IgD-negative memory B cell (primary cell): ENCODE data around the gene CDKL5. TPM values are rescaled to one million over a fixed set of nuclear protein-coding genes. Genes with fewer than 3 reads are reported as not detected.
A peak's percentile ranks its signal among the peaks of the same experiment; 100 is the strongest.
"Not testable (repeated sequence)": the region's sequence is repeated elsewhere in the genome, so short reads cannot be mapped to it uniquely, and the experiment has no call there.

Source experiments
- H3K27ac Mint-ChIP-seq, 3 donors: one replicate each; pipeline ENCODE4 v1.8.0; 2020 to 2022; ENCODE audit warnings: mild to moderate bottlenecking in 3 of 3, mixed read lengths in 3 of 3, moderate library complexity in 1 of 3
- H3K27me3 Mint-ChIP-seq: one replicate; pipeline ENCODE4 v1.8.0; 2021; ENCODE audit warnings: mixed read lengths
- H3K36me3 Mint-ChIP-seq: one replicate; pipeline ENCODE4 v1.8.0; 2020; ENCODE audit warnings: mild to moderate bottlenecking, mixed read lengths
- H3K4me1 Mint-ChIP-seq, 3 donors: one replicate each; pipeline ENCODE4 v1.8.0; 2020 to 2022; ENCODE audit warnings: mixed read lengths in 3 of 3, mild to moderate bottlenecking in 1 of 3
- H3K4me3 Mint-ChIP-seq, 4 donors: one replicate each; pipeline ENCODE4 v1.8.0; 2020 to 2022; ENCODE audit warnings: mild to moderate bottlenecking in 4 of 4, mixed read lengths in 4 of 4, moderate library complexity in 3 of 4
- H3K9me3 Mint-ChIP-seq, 3 donors: one replicate each; pipeline ENCODE4 v1.8.0; 2020 to 2021; ENCODE audit warnings: mixed read lengths in 3 of 3, mild to moderate bottlenecking in 1 of 3
- polyA plus RNA-seq: library from polyadenylated mRNA; unstranded; fragments of 300-500 nt; fragmentation: Illumina TruSeq; gene quantifications from one replicate; pipeline ENCODE4 v1.2.3, GENCODE V29; 2021

Gene CDKL5
- polyA plus RNA-seq: 0.89 TPM

DNA sequence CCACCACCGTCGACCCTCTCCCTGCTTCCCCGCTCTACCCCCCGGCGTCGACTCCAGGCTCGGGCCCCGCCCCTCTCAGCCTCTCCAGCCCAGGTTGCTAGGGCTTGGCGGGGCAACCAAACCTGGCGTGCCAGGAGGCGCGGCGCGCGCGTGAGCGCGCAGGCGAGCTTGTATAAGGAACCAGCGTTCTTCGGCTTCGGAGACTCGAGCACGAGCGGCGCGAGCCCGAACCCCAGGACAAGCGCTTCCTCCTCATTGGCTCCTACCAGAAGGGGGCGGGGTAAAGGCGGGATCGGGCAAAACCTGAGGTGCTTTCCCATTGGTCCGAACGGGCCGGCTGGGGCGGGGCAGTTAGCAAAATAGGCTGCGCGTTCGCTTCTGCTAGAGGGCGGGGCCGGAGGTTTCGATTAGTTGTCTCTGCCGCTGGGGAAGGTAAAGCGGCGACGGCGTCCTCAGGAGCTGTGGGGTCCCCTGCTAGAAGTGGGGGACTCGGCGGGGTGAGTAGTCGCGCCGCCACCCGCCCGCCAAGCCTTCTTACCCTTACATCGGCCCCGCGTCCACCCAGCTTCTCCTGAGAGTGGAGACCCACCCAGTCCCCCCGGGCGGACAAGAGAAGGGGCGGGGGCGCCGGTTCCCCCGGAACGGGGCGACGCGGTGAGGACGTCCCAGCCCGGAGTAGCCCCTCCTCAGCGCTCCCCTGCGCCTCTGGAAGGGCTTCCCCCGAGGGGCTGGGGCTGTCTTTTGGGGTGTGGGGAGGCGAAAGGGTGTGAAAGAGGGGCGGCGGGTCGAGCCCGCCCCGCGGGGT lies at the start of gene CDKL5:
Gene CDKL5 (plus strand): TSS at position 410 of the 805 bp plus-strand sequence. CDS start 81,489 bp downstream, outside the sequence.
- no peaks in the 10 kb centered on the region for H3K27me3 Mint-ChIP-seq
- no peaks in the 10 kb centered on the region for H3K36me3 Mint-ChIP-seq
- H3K9me3 Mint-ChIP-seq: no peaks in the 10 kb centered on the region

GRCh38 chrX:18377796-18378195 lies 47.6 kb upstream of the CDKL5 start:
- Mint-ChIP-seq H3K27me3 (no peaks in the 10 kb centered on the region), H3K9me3 (peaks cover 0 to 2% (median 0%) of the 10 kb centered on the region in 3 donors), H3K36me3 (peaks cover 2% of the 10 kb centered on the region), H3K4me1 (peaks cover 0 to 3% (median 2%) of the 10 kb centered on the region in 3 donors), H3K27ac (no peak overlapping the region), H3K4me3 (no peak overlapping the region)

More for the DNA sequence above, at the start of gene CDKL5:
- Mint-ChIP-seq H3K27ac (peak within 1 kb of the TSS; percentile 67 to 89 (median 76)), H3K4me3 (peak within 1 kb of the TSS; percentile 86 to 99 (median 98)), H3K4me1 (peaks cover 4 to 6% (median 4%) of the 10 kb centered on the region in 3 donors)

DNA sequence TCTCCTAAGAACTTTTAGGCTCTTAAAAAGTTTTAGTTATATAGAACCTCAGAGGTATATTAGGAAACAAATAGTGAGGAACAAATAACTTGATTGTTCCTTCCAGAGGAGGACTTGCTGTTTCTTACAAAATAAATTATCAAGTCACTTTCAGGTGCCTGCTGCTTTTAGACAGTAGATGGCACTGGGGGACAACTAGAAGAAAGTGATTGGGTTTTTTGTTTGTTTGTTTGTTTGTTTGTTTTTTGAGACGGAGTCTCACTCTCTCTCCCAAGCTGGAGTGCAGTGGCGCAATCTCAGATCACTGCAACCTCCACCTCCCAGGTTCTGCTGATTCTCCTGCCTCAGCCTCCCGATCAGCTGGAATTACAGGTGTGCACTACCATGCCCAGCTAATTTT lies 35.4 kb upstream of the CDKL5 start:
- H3K9me3 Mint-ChIP-seq: no peaks in the 10 kb centered on the region
- H3K27me3 Mint-ChIP-seq: peaks cover 2% of the 10 kb centered on the region
- no peak overlapping the region for H3K27ac Mint-ChIP-seq
- no peak overlapping the region for H3K4me3 Mint-ChIP-seq
- no peaks in the 10 kb centered on the region for H3K36me3 Mint-ChIP-seq
- peaks cover 4 to 6% (median 4%) of the 10 kb centered on the region in 3 donors for H3K4me1 Mint-ChIP-seq

DNA sequence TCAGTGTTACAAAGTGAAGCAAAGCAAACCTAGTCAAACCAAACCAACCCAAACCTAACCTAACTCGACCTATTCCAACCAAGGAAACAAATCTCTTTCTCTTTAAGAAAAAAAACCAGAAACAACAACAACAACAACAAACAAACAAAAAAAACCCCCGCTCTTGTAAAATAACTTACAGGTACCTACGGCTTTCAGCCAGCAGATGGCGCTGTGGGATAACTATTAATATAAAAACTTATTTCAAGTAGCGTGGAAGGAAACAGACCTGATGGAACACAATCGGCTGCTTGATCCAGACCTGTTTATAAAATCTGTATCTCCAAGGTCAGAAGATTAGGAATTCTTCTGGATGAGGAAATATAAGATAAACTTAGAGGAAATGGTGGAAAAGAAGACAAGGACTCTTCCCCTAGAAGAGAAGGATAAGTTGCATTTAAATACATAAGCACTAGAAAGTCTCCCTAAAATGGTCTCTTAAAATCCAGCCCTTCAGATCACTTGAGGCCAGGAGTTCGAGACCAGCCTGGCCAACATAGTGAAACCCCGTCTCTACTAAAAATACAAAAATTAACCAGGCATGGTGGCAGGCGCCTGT lies 34.4 kb upstream of the CDKL5 start:
- Mint-ChIP-seq H3K27ac (peak overlapping the region in 1 of 3 donors; percentile 15), H3K4me1 (peaks cover 4 to 6% (median 4%) of the 10 kb centered on the region in 3 donors), H3K9me3 (no peaks in the 10 kb centered on the region), H3K36me3 (no peaks in the 10 kb centered on the region), H3K27me3 (peaks cover 2% of the 10 kb centered on the region), H3K4me3 (no peak overlapping the region)

DNA sequence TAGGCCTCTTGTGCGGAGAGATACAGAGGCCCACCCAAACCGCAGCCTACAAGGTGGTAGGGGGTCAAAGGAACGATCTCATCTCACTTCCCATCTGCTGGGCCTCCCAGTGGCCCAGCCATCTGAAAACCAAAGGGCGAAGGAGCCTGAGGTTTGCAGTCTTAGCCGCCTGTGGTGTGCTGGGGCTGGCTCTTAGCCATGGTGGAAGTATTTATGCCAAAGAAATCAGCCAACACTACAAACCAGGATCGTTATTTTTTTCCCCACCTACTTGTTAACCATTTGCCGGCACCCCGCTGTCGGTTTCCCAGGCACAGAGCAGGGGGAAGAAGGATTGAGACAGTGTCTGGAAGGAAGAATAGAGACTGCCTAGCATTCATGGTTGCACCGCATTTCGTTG lies 30.9 kb upstream of the CDKL5 start:
- Mint-ChIP-seq H3K27ac (no peak overlapping the region), H3K4me3 (no peak overlapping the region), H3K4me1 (peaks cover 4 to 6% (median 4%) of the 10 kb centered on the region in 3 donors), H3K27me3 (peaks cover 2% of the 10 kb centered on the region), H3K9me3 (no peaks in the 10 kb centered on the region), H3K36me3 (no peaks in the 10 kb centered on the region)

GRCh38 chrX:18401848-18402213 lies 23.6 kb upstream of the CDKL5 start:
- H3K36me3 Mint-ChIP-seq: no peaks in the 10 kb centered on the region
- peaks cover 0 to 4% (median 0%) of the 10 kb centered on the region in 3 donors for H3K9me3 Mint-ChIP-seq
- peaks cover 1% of the 10 kb centered on the region for H3K27me3 Mint-ChIP-seq
- no peak overlapping the region for H3K27ac Mint-ChIP-seq
- H3K4me1 Mint-ChIP-seq: no peaks in the 10 kb centered on the region
- no peak overlapping the region for H3K4me3 Mint-ChIP-seq

DNA sequence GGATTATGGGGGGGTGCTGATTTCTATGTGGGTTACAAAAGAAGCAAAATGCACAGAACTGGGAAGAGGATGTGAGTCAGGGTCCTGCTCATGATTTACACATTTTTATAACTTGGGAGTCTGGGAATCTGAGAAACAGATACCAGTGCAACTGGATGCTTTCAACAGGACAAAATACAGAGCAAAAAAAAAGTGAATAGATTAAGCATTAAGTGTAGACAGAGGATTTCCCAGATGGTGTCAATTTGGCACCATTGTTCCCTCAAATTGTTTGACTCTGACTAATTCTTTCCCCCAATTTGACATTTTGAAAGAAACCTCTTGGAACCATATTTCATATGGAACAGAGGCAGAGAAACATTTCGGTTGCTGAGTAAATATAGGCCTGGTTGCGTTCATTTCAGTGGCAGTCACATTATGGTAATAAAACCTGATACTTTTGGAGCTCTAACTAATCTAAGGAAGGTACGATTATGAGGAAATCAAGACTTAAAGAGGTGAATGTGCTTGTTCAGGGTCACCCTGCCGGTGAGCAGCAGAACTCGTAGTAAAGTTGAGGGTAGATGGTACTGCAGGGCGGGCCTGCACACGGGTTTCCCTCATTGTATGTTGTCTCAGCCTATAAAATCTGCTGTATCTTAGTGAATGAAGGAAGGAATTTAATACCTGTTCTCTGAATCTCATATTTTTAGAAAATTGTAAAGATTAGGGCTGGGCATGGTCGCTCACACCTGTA lies 18.7 kb upstream of the CDKL5 start:
- Mint-ChIP-seq H3K4me3 (no peak overlapping the region), H3K4me1 (peaks cover 0 to 1% (median 0%) of the 10 kb centered on the region in 3 donors), H3K27me3 (peaks cover 1% of the 10 kb centered on the region), H3K27ac (no peak overlapping the region), H3K36me3 (no peaks in the 10 kb centered on the region), H3K9me3 (peaks cover 0 to 4% (median 0%) of the 10 kb centered on the region in 3 donors)

DNA sequence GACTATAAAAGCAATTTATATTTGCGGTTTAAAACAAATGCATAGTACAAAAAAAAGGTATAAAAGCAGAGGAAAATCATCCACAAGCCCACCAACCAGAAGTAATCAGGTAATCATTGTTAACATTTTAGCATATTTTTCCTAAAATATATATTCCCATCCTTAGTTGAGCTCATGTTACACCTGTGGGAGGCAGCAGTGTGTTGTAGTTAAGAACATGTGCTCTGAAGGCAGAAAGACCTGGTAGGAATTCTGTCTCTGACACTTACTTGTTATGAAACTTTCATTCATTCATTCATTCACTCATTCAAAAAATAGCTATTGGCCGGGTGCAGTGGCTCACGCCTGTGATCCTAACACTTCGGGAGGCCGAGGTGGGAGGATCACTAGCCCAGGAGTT lies 15.4 kb upstream of the CDKL5 start:
- H3K36me3 Mint-ChIP-seq: no peaks in the 10 kb centered on the region
- peaks cover 0 to 1% (median 1%) of the 10 kb centered on the region in 3 donors for H3K4me1 Mint-ChIP-seq
- H3K27ac Mint-ChIP-seq: no peak overlapping the region
- H3K9me3 Mint-ChIP-seq: no peaks in the 10 kb centered on the region
- no peak overlapping the region for H3K4me3 Mint-ChIP-seq
- peaks cover 1% of the 10 kb centered on the region for H3K27me3 Mint-ChIP-seq

GRCh38 chrX:18415386-18415785 lies 10.0 kb upstream of the CDKL5 start:
- Mint-ChIP-seq H3K4me3 (no peak overlapping the region), H3K27me3 (peaks cover 3% of the 10 kb centered on the region), H3K9me3 (no peaks in the 10 kb centered on the region), H3K27ac (no peak overlapping the region), H3K36me3 (no peaks in the 10 kb centered on the region), H3K4me1 (peaks cover 0 to 1% (median 0%) of the 10 kb centered on the region in 3 donors)

- Mint-ChIP-seq H3K27ac (no peak overlapping the region), H3K4me3 (no peak overlapping the region), H3K4me1 (peaks cover 4 to 6% (median 4%) of the 10 kb centered on the region in 3 donors), H3K27me3 (peaks cover 3% of the 10 kb centered on the region), H3K9me3 (no peaks in the 10 kb centered on the region), H3K36me3 (no peaks in the 10 kb centered on the region)
These were observed 3.1 kb upstream of the CDKL5 start for GRCh38 chrX:18422325-18422724.

- peaks cover 4 to 6% (median 4%) of the 10 kb centered on the region in 3 donors for H3K4me1 Mint-ChIP-seq
- H3K27ac Mint-ChIP-seq: no peak overlapping the region
- no peaks in the 10 kb centered on the region for H3K9me3 Mint-ChIP-seq
- no peak overlapping the region for H3K4me3 Mint-ChIP-seq
- no peaks in the 10 kb centered on the region for H3K36me3 Mint-ChIP-seq
- H3K27me3 Mint-ChIP-seq: peaks cover 3% of the 10 kb centered on the region
These were observed 2.5 kb upstream of the CDKL5 start for GRCh38 chrX:18422886-18423285.

- H3K27ac Mint-ChIP-seq: peak overlapping the region in 2 of 3 donors; percentile 76 to 89
- peaks cover 3% of the 10 kb centered on the region for H3K27me3 Mint-ChIP-seq
- H3K4me3 Mint-ChIP-seq: peak overlapping the region; percentile 86 to 99 (median 98)
- H3K36me3 Mint-ChIP-seq: no peaks in the 10 kb centered on the region
- no peaks in the 10 kb centered on the region for H3K9me3 Mint-ChIP-seq
- H3K4me1 Mint-ChIP-seq: peaks cover 4 to 6% (median 4%) of the 10 kb centered on the region in 3 donors
These were observed 768 bp upstream of the CDKL5 start for GRCh38 chrX:18424482-18425198.

- Mint-ChIP-seq H3K27ac (peak overlapping the region in 1 of 3 donors; percentile 4), H3K4me3 (peak overlapping the region; percentile 69 to 89 (median 84)), H3K4me1 (peaks cover 4 to 6% (median 4%) of the 10 kb centered on the region in 3 donors), H3K9me3 (no peaks in the 10 kb centered on the region), H3K36me3 (no peaks in the 10 kb centered on the region), H3K27me3 (no peaks in the 10 kb centered on the region)
These were observed 554 bp downstream of the CDKL5 start for GRCh38 chrX:18426004-18426320.

DNA sequence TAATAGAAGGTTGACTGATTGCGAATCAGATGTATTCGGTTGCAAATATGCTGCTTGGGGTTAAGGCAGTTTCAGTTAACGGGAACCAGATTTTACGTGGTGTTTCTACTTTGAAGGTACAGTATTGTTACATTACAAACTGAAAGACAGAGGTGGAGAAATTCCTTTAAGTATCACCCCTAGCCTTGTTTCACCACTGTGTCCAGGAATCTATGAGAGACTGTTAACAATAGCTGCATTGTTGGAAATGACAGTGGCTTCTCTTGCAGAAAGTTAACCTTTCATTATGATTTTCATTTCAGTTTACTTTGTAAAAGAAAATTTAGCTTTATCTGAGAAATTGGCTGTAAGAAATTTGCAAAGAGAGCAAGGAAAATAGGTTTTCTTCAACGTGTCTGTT lies 2.6 kb downstream of the CDKL5 start:
- Mint-ChIP-seq H3K4me1 (peaks cover 4 to 9% (median 4%) of the 10 kb centered on the region in 3 donors), H3K4me3 (peak overlapping the region in 1 of 4 donors; percentile 37), H3K9me3 (no peaks in the 10 kb centered on the region), H3K36me3 (no peaks in the 10 kb centered on the region), H3K27ac (no peak overlapping the region), H3K27me3 (no peaks in the 10 kb centered on the region)

GRCh38 chrX:18433288-18433687 lies 7.9 kb downstream of the CDKL5 start:
- not testable (repeated sequence) for H3K36me3 Mint-ChIP-seq, H3K27me3 Mint-ChIP-seq, H3K27ac Mint-ChIP-seq, H3K4me3 Mint-ChIP-seq, H3K9me3 Mint-ChIP-seq, H3K4me1 Mint-ChIP-seq
